Measurements from ENCODE around the gene UQCRH. TPM values are rescaled to one million over a fixed set of nuclear protein-coding genes. Genes with fewer than 3 reads are reported as not detected.
"Not testable (repeated sequence)": the region's sequence is repeated elsewhere in the genome, so short reads cannot be mapped to it uniquely, and the experiment has no call there.

UQCRH gene
- polyA plus RNA-seq, 1 donor: 357 TPM

GRCh38 chr1:46331786-46332540 lies 28.5 kb downstream of the UQCRH start:
- not testable (repeated sequence) for H3K27ac ChIP-seq (ENCODE audit: low read length)

GRCh38 chr1:46333300-46334029 lies 30.0 kb downstream of the UQCRH start:
- peak; percentile 10 to 53 for DNase-seq

More at GRCh38 chr1:46331786-46332540, 28.5 kb downstream of the UQCRH start:
- H3K36me3 ChIP-seq (ENCODE audit: control insufficient read depth, insufficient read depth, low read length); H3K9me3 ChIP-seq (ENCODE audit: control insufficient read depth, low read depth, low read length); H3K4me3 ChIP-seq (ENCODE audit: low read length); H3K4me1 ChIP-seq (ENCODE audit: control insufficient read depth, insufficient read depth, low read length); H3K27me3 ChIP-seq (ENCODE audit: control insufficient read depth, insufficient read depth, low read length); DNase-seq: not testable (repeated sequence)
- WGBS (ENCODE audit: insufficient coverage, low lambda C conversion rate): no CpG with 5 or more reads among the region's 24 CpGs

GRCh38 chr1:46334030-46334384 lies 30.5 kb downstream of the UQCRH start:
- H3K36me3 ChIP-seq (ENCODE audit: control insufficient read depth, insufficient read depth, low read length): no peaks in the 10 kb centered on the region
- no peak for DNase-seq
- no peak overlapping the region for H3K27ac ChIP-seq (ENCODE audit: low read length)
- H3K27me3 ChIP-seq (ENCODE audit: control insufficient read depth, insufficient read depth, low read length): no peaks in the 10 kb centered on the region
- H3K4me1 ChIP-seq (ENCODE audit: control insufficient read depth, insufficient read depth, low read length): peaks cover 5% of the 10 kb centered on the region
- H3K9me3 ChIP-seq (ENCODE audit: control insufficient read depth, low read depth, low read length): no peaks in the 10 kb centered on the region
- WGBS (ENCODE audit: insufficient coverage, low lambda C conversion rate): no CpG with 5 or more reads among the region's 2 CpGs
- no peak overlapping the region for H3K4me3 ChIP-seq (ENCODE audit: low read length)

More at GRCh38 chr1:46333300-46334029, 30.0 kb downstream of the UQCRH start:
- Histone ChIP-seq H3K27ac (ENCODE audit: low read length) (no peak overlapping the region), H3K4me1 (ENCODE audit: control insufficient read depth, insufficient read depth, low read length) (peaks cover 5% of the 10 kb centered on the region), H3K27me3 (ENCODE audit: control insufficient read depth, insufficient read depth, low read length) (no peaks in the 10 kb centered on the region), H3K36me3 (ENCODE audit: control insufficient read depth, insufficient read depth, low read length) (no peaks in the 10 kb centered on the region), H3K9me3 (ENCODE audit: control insufficient read depth, low read depth, low read length) (no peaks in the 10 kb centered on the region), H3K4me3 (ENCODE audit: low read length) (no peak overlapping the region)
- WGBS (ENCODE audit: insufficient coverage, low lambda C conversion rate): no CpG with 5 or more reads among the region's 9 CpGs

GRCh38 chr1:46335081-46335480 lies 31.6 kb downstream of the UQCRH start:
- 13% methylated on average over 2 of the region's 3 CpGs for WGBS (ENCODE audit: insufficient coverage, low lambda C conversion rate)
- H3K27me3 ChIP-seq (ENCODE audit: control insufficient read depth, insufficient read depth, low read length): no peaks in the 10 kb centered on the region

GRCh38 chr1:46337409-46337808 lies 33.9 kb downstream of the UQCRH start:
- H3K9me3 ChIP-seq (ENCODE audit: control insufficient read depth, low read depth, low read length); H3K27me3 ChIP-seq (ENCODE audit: control insufficient read depth, insufficient read depth, low read length); H3K36me3 ChIP-seq (ENCODE audit: control insufficient read depth, insufficient read depth, low read length); DNase-seq; H3K27ac ChIP-seq (ENCODE audit: low read length); H3K4me3 ChIP-seq (ENCODE audit: low read length): not testable (repeated sequence)
- no CpG with 5 or more reads among the region's 14 CpGs for WGBS (ENCODE audit: insufficient coverage, low lambda C conversion rate)
- peaks cover 18% of the 10 kb centered on the region for H3K4me1 ChIP-seq (ENCODE audit: control insufficient read depth, insufficient read depth, low read length)

More at GRCh38 chr1:46335081-46335480, 31.6 kb downstream of the UQCRH start:
- Histone ChIP-seq H3K27ac (ENCODE audit: low read length) (no peak overlapping the region), H3K4me1 (ENCODE audit: control insufficient read depth, insufficient read depth, low read length) (peaks cover 8% of the 10 kb centered on the region), H3K36me3 (ENCODE audit: control insufficient read depth, insufficient read depth, low read length) (no peaks in the 10 kb centered on the region), H3K9me3 (ENCODE audit: control insufficient read depth, low read depth, low read length) (no peaks in the 10 kb centered on the region), H3K4me3 (ENCODE audit: low read length) (no peak overlapping the region)
- DNase-seq: peak; percentile 18 to 59

- peak within 1 kb of the TSS; percentile 100 for H3K27ac ChIP-seq (ENCODE audit: low read length)
- WGBS (ENCODE audit: insufficient coverage, low lambda C conversion rate): 0% methylated on average over 4 of the region's 53 CpGs
- no peaks in the 10 kb centered on the region for H3K9me3 ChIP-seq (ENCODE audit: control insufficient read depth, low read depth, low read length)
- H3K36me3 ChIP-seq (ENCODE audit: control insufficient read depth, insufficient read depth, low read length): peaks cover 16% of the 10 kb centered on the region
- peaks cover 34% of the 10 kb centered on the region for H3K4me1 ChIP-seq (ENCODE audit: control insufficient read depth, insufficient read depth, low read length)
- H3K4me3 ChIP-seq (ENCODE audit: low read length): peak within 1 kb of the TSS; percentile 93
- H3K27me3 ChIP-seq (ENCODE audit: control insufficient read depth, insufficient read depth, low read length): no peaks in the 10 kb centered on the region
- peak; percentile 95 to 97 for DNase-seq
Measured at GRCh38 chr1:46340404-46341221, 37.1 kb downstream of the UQCRH start, which contains the start of gene NSUN4. Gene NSUN4, plus strand, starts transcription at chr1:46340807. Its CDS starts 20 bp downstream, at chr1:46340827.

- Histone ChIP-seq H3K4me3 (ENCODE audit: low read length) (peak overlapping the region; percentile 93), H3K9me3 (ENCODE audit: control insufficient read depth, low read depth, low read length) (no peaks in the 10 kb centered on the region), H3K4me1 (ENCODE audit: control insufficient read depth, insufficient read depth, low read length) (peaks cover 34% of the 10 kb centered on the region), H3K27ac (ENCODE audit: low read length) (peak overlapping the region; percentile 100), H3K36me3 (ENCODE audit: control insufficient read depth, insufficient read depth, low read length) (peaks cover 16% of the 10 kb centered on the region), H3K27me3 (ENCODE audit: control insufficient read depth, insufficient read depth, low read length) (no peaks in the 10 kb centered on the region)
- 20% methylated on average over 1 of the region's 31 CpGs for WGBS (ENCODE audit: insufficient coverage, low lambda C conversion rate)
- no peak for DNase-seq
Measured at GRCh38 chr1:46341222-46342083, 38.0 kb downstream of the UQCRH start.

- H3K27me3 ChIP-seq (ENCODE audit: control insufficient read depth, insufficient read depth, low read length): no peaks in the 10 kb centered on the region
- H3K27ac ChIP-seq (ENCODE audit: low read length): peak overlapping the region; percentile 100
- H3K9me3 ChIP-seq (ENCODE audit: control insufficient read depth, low read depth, low read length): no peaks in the 10 kb centered on the region
- H3K4me3 ChIP-seq (ENCODE audit: low read length): no peak overlapping the region
- WGBS (ENCODE audit: insufficient coverage, low lambda C conversion rate): 100% methylated on average over 1 of the region's 6 CpGs
- peaks cover 34% of the 10 kb centered on the region for H3K4me1 ChIP-seq (ENCODE audit: control insufficient read depth, insufficient read depth, low read length)
- DNase-seq: no peak
- peaks cover 22% of the 10 kb centered on the region for H3K36me3 ChIP-seq (ENCODE audit: control insufficient read depth, insufficient read depth, low read length)
Measured at GRCh38 chr1:46342084-46342656, 38.7 kb downstream of the UQCRH start.

- no peak for DNase-seq
- 66% methylated on average over 3 of the region's 8 CpGs for WGBS (ENCODE audit: insufficient coverage, low lambda C conversion rate)
- H3K36me3 ChIP-seq (ENCODE audit: control insufficient read depth, insufficient read depth, low read length): peaks cover 25% of the 10 kb centered on the region
- H3K4me3 ChIP-seq (ENCODE audit: low read length): no peak overlapping the region
- H3K27me3 ChIP-seq (ENCODE audit: control insufficient read depth, insufficient read depth, low read length): no peaks in the 10 kb centered on the region
- peaks cover 34% of the 10 kb centered on the region for H3K4me1 ChIP-seq (ENCODE audit: control insufficient read depth, insufficient read depth, low read length)
- no peaks in the 10 kb centered on the region for H3K9me3 ChIP-seq (ENCODE audit: control insufficient read depth, low read depth, low read length)
- peak overlapping the region; percentile 16 for H3K27ac ChIP-seq (ENCODE audit: low read length)
Measured at GRCh38 chr1:46342677-46343350, 39.3 kb downstream of the UQCRH start.
